Activated CD4-positive, alpha-beta T cell treated with anti-CD3 and anti-CD28 coated beads, Interleukin-2, amount 50 U/mL, for 4 hours (primary cell): ENCODE measurements around the gene MAP4K4.

Experiments
- DNase-seq, 2 experiments: peaks; one replicate each; pipeline ENCODE4 v3.0.0-alpha.2; 2020

Gene MAP4K4

GRCh38 chr2:101794141-101794540 is 96.6 kb downstream of the MAP4K4 start:
- no peak for DNase-seq

DNA sequence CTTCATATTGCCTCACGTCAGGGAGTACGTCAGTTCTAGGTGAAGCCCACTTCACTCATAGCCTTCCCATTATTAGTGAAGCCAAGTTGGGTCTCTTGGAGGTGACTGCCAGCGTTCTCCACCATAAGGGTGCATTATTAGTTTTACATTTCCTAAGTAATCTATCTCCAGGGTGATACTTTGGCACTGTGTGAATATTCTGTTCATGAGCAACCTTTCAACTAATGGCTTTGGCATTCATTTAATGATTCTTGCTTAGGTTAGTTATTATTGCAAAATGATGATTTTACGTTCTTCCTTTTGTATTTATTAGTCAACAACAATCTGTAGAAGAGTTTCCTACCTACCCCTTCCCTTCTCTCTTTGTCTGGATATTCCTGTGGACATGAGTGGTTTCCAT is 97.5 kb downstream of the MAP4K4 start:
- no peak for DNase-seq

GRCh38 chr2:101796825-101797600 is 99.5 kb downstream of the MAP4K4 start:
- no peak for DNase-seq

DNA sequence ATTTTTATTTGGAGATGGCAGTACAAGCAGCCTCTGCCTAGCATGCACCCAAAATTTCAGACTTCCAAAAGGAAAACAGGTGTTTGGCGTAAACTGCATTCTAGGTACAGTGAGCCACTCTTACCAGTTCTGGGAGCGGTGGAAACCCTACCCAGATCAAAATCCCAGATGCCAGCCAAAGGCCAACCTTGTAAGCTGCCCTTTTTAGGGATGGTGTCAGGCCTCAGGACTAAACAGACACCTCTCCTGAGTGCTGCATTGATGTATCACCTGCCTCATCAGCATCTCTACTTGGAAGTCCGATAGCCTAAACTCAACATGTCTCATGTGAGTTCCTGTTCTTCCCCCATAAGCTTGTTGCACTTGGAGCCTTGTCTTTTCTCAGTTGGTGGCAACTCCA is 104.0 kb downstream of the MAP4K4 start:
- no peak for DNase-seq

DNA sequence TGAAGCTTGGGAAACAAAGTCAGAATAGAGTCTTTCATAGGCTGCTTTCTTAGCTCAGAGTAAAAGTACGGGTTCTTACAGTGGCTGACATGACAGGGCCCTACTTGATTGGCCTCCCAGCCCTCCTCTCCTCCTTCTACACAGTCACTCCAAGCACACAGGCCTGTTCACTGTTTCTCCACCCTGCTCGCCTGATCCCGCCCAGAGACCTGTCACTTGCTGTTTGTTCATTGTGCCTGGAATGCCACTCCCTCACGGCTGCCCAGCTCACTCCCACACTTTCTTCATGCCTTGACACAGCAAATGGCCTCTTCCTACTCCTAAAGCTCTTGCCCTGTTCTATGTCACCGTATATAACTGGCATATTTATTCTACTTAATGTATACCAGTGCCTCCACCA is 104.8 kb downstream of the MAP4K4 start:
- no peak for DNase-seq

GRCh38 chr2:101803128-101803527 is 105.6 kb downstream of the MAP4K4 start:
- DNase-seq: no peak

DNA sequence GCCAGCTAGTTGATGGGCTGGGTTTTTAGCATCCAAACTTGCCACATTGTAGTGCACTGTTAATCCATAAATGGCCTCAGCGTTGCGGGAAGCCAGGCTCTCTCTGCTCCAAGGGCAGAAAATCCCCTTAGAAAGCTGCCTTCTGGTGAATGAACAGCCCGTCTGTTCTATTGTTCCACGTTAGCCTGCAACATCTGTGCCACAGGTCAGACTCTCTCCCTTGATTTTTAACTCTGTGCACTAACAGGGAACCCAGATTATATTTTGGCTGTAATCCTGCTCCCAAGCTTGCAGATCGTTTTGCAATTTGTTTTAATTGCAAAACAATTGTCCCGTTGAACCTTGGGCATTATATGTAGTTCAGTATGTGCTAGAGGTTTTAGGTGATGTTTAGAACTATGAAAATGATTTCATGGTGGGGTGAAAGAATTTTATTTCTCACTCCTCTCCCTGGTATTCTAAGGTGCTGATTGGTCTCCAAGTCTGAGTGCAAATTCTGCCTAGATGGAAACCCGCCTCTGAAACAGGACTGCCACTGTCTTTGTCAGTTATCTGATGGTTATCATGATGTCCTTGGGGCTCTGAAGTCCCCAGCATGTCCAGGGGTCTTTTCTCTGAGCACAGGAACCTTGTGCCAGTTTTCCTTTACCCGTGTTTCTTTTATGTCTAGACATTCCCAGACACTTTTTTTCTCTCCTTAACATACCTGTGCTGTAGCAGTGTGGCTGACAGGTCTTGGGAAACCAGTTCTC is 106.6 kb downstream of the MAP4K4 start:
- no peak for DNase-seq

DNA sequence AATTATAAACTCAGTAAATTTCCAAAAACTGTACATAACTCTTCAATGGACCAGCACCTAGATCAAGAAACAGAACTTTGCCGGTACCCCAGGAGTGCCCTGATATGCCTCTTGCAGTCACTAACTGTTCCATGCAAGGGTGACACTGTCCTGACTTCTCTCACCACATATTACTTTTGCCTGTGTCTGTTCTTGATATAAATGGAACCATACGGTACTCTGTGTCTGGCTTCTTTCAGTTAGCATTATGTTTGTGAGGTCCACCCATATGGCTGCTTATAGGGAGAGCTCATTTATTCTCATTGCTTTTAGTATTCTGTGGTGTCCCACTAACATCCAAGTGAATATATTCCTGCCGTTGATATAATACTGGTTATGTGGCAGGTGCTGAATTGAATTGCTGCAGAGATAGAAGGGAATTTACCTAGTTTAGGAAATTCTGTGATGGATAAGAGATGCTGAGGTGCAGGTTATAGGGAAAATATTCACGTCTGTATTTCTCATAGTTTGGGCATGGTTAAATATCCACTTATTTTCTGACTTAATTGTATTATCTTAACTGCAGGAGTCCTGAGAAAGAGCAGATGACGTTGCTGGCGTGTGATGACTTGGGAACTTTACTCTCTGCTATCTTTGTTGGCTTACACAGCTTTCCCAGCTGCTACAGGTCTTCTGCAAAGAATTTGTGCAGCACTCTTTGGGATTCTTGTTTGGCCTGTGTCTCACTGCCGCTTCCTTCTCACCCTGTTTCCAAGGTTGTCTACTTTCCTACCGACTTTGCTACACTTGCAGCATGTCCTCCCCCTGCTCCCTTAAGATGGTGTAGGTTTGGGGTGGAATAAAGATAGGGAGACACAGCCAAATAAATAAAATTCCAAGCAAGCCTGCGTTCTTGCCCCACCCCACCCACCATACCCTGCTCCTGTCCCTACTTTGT is 107.9 kb downstream of the MAP4K4 start:
- DNase-seq: no peak

DNA sequence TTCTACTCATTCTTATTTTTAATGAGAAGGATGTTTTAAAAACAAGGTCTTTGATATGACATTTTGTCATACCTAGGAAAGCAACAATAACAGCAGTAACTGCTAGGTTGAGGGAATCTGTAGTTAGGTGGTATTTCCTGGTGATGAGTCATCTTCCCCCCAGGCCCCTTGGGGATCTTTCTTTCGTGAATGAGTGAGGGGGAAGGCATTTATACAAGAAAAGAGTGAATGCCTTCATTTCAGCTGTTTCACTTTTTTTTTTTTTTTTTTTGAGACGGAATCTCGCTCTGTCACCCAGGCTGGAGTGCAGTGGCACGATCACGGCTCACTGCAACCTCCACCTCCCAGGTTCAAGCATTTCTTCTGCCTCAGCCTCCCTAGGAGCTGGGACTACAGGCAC is 108.6 kb downstream of the MAP4K4 start:
- no peak for DNase-seq

GRCh38 chr2:101806701-101807100 is 109.2 kb downstream of the MAP4K4 start:
- DNase-seq: no peak

DNA sequence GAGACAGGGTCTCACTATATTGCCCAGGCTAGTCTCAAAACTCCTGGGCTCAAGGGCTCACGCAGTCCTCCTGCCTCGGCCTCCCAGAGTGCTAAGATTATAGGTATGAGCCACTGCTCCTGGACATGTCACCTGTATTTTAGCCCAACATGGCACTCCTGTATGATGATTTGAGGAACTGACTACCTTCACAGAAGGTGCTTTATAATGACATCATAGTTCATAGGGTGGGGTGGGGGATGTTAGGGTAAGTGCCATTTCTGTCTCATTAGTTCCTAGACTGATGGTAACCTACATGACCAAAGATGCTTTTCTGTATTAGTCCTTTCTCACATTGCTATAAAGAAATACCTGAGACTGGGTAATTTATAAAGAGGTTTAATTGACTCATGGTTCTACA is 109.7 kb downstream of the MAP4K4 start:
- DNase-seq: no peak

DNA sequence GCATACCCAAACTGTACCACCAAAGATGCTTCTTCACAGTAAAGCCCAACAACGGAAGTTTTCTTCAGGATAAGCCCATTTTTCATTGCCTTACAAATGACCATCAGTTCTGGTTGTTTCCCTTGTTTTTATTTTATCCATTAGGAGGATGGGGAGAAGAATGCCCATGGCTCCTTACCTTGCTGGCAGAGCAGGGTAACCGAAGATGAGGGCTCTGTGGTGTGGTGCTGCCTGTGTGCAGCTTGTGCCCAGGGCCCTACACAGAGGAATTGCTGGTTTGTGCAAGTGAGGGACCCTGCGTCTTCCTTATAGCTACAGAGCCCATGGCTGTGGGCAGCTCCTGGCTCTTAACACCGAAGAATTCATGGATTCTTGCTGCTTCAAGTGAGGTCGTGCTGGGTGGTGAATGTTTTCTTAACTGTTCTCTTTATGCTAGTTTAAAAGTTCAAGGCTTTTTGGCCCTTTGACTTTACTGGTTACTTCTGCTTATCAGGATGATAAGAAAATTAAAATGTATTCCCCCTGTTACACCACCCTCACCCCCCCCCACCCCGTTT is 110.6 kb downstream of the MAP4K4 start:
- no peak for DNase-seq

DNA sequence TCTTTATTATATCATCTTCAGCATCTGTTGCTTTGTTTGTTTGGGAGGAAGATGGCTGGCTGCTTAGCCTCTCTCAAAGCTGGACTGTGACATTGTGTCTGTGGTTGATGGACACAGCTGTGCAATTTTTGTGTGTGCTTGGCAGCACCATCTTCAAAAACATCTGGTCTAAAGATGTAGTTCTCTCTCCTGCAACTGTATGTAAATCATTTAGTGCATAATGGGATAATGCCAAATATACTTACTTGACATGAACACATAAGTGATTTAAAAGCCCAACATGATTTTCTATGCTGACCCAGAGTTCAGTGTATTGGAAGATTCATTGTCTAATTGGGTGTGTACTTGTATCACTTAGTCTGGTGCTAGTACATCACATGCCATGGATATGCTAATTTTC is 112.2 kb downstream of the MAP4K4 start:
- no peak for DNase-seq

GRCh38 chr2:101811226-101812015 is 113.9 kb downstream of the MAP4K4 start:
- DNase-seq: no peak

GRCh38 chr2:101812226-101812625 is 114.7 kb downstream of the MAP4K4 start:
- DNase-seq: no peak

DNA sequence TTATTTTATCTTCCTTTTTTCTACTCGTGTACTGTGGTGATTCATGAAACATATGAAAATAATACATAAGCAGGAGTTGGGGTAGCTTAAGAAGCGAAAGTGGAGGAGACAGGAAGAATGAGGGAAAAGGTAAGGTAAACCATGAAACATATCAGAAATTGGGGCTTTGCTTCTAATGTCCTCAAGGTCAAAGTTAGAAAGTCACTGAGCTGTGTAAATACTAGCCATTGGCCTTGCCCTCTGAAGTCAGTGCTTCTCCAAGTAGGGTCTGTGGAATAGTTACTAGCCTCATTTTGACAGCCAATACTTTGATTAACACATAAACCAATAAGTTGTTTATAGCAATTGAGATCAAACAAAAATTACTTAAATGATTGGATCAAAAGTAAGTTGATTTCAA is 117.2 kb downstream of the MAP4K4 start:
- DNase-seq: no peak

- DNase-seq: no peak
These were observed 117.6 kb downstream of the MAP4K4 start for GRCh38 chr2:101815154-101815553.

GRCh38 chr2:101815739-101816391 is 118.4 kb downstream of the MAP4K4 start:
- no peak for DNase-seq

DNA sequence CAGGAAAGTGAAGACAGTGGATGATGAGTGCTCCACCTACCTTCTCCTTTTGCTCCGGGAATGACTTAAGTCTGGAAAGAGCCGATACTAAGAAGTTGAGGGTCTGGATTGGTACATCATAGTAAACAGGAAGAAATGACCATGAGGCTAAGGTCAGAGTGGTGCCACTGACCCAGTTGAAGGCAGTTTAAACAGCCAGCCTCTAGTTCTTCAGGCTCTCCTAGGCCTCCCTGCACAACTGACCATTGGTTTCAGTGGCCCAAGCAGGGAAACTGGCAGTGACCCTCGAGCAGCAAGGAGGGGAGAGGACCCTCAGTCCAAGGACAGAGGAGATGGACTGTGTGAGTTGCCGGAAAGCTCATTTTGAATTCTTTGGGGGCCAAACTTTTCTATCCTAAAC is 119.1 kb downstream of the MAP4K4 start:
- no peak for DNase-seq

DNA sequence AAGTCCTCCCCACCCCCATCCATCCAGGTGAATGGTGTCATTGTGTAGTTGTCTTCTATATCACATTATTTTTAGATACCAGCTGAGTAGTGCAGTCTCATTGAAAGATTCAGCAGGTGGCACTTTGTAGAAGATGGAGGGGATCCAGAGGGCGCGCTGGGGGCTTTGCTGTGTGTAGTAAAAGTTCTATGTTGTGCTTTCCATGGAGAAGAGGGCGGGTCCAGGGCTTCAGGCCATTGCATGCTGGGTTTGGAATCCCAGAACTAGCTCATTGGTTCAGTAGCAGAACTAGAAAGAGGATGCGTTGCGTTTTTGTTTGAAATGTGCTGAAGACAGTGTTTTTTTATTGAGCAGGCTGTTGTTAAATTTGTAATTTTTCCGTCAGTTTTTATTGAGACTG is 120.0 kb downstream of the MAP4K4 start:
- no peak for DNase-seq
